Glutamatergic neuron (in vitro differentiated cells): ENCODE measurements around the gene HTRA3. TPM values are rescaled to one million over a fixed set of nuclear protein-coding genes. Genes with fewer than 3 reads are reported as not detected.
"Not testable (repeated sequence)": the region's sequence is repeated elsewhere in the genome, so short reads cannot be mapped to it uniquely, and the experiment has no call there.

Source experiments
- DNase-seq: peaks from one replicate; pipeline ENCODE4 v3.0.0; 2022
- H3K27ac Mint-ChIP-seq: one replicate; pipeline ENCODE4 v1.8.0; 2020; ENCODE audit warnings: mild to moderate bottlenecking, mixed read lengths, inconsistent platforms; ENCODE audit not compliant: unreplicated experiment
- H3K27me3 Mint-ChIP-seq: one replicate; pipeline ENCODE4 v1.8.0; 2020; ENCODE audit warnings: mild to moderate bottlenecking, moderate library complexity, mixed read lengths, inconsistent platforms; ENCODE audit not compliant: unreplicated experiment
- H3K36me3 Mint-ChIP-seq: one replicate; pipeline ENCODE4 v1.8.0; 2020; ENCODE audit warnings: mild to moderate bottlenecking, mixed read lengths, inconsistent platforms; ENCODE audit not compliant: unreplicated experiment
- H3K4me1 Mint-ChIP-seq: one replicate; pipeline ENCODE4 v1.8.0; 2020; ENCODE audit warnings: mild to moderate bottlenecking, low read depth, mixed read lengths, inconsistent platforms; ENCODE audit not compliant: unreplicated experiment
- H3K4me3 Mint-ChIP-seq: one replicate; pipeline ENCODE4 v1.8.0; 2020; ENCODE audit warnings: mild to moderate bottlenecking, mixed read lengths, inconsistent platforms; ENCODE audit not compliant: unreplicated experiment
- H3K9me3 Mint-ChIP-seq: one replicate; pipeline ENCODE4 v1.8.0; 2020; ENCODE audit warnings: mild to moderate bottlenecking, moderate library complexity, mixed read lengths, inconsistent platforms; ENCODE audit not compliant: unreplicated experiment
- total RNA-seq: library from RNA; stranded (reverse); fragmentation: NEBNext Ultra II Directional; extraction: Animal tissue kit (Norgen Biotek cat#: 25700); gene quantifications from one replicate; pipeline ENCODE4 v1.2.1, GENCODE V29; 2021; ENCODE audit not compliant: unreplicated experiment
- TF ChIP-seq, protein P1 (sequence below): fragments of 200-600 bp; sonication (generic); IDR thresholded peaks from one replicate; pipeline ENCODE4 v1.5.0; 2021; ENCODE audit not compliant: partially characterized antibody, unreplicated experiment

Gene HTRA3
- total RNA-seq, 1 donor from 2014 or later = 0.64 TPM

DNA sequence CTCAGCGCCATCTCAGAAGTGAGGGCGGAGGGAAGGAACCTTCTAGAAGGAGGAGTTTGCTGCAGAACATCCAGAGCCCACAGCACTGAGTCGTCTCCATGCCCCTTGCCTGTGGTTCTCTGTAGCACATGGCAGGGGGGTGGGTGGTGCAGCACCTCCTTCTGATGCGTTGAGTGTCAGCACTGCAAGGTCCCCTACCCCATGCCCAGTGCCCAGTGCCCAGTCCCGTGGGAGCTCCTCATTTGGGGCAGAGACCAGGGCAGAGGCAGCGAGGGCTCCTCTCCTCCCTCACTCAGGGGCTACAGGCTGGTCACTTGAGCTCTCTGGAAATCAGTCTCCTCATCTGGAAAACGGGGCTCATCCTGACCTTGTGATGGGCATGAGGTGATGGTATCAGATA, 78.1 kb downstream of the HTRA3 start:
- peaks cover 5% of the 10 kb centered on the region for H3K36me3 Mint-ChIP-seq
- no peak overlapping the region for H3K27ac Mint-ChIP-seq
- TF ChIP-seq, protein P1, sequence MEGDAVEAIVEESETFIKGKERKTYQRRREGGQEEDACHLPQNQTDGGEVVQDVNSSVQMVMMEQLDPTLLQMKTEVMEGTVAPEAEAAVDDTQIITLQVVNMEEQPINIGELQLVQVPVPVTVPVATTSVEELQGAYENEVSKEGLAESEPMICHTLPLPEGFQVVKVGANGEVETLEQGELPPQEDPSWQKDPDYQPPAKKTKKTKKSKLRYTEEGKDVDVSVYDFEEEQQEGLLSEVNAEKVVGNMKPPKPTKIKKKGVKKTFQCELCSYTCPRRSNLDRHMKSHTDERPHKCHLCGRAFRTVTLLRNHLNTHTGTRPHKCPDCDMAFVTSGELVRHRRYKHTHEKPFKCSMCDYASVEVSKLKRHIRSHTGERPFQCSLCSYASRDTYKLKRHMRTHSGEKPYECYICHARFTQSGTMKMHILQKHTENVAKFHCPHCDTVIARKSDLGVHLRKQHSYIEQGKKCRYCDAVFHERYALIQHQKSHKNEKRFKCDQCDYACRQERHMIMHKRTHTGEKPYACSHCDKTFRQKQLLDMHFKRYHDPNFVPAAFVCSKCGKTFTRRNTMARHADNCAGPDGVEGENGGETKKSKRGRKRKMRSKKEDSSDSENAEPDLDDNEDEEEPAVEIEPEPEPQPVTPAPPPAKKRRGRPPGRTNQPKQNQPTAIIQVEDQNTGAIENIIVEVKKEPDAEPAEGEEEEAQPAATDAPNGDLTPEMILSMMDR = no peak
- H3K27me3 Mint-ChIP-seq = peaks cover 2% of the 10 kb centered on the region
- no peak overlapping the region for H3K4me3 Mint-ChIP-seq
- H3K9me3 Mint-ChIP-seq = no peaks in the 10 kb centered on the region
- no peaks in the 10 kb centered on the region for H3K4me1 Mint-ChIP-seq
- no peak for DNase-seq

GRCh38 chr4:8348071-8348470, 78.5 kb downstream of the HTRA3 start:
- DNase-seq = no peak
- no peaks in the 10 kb centered on the region for H3K9me3 Mint-ChIP-seq
- H3K27me3 Mint-ChIP-seq = peaks cover 2% of the 10 kb centered on the region
- no peak overlapping the region for H3K4me3 Mint-ChIP-seq
- peaks cover 5% of the 10 kb centered on the region for H3K36me3 Mint-ChIP-seq
- H3K27ac Mint-ChIP-seq = no peak overlapping the region
- H3K4me1 Mint-ChIP-seq = no peaks in the 10 kb centered on the region
- TF ChIP-seq, protein P1 = no peak

DNA sequence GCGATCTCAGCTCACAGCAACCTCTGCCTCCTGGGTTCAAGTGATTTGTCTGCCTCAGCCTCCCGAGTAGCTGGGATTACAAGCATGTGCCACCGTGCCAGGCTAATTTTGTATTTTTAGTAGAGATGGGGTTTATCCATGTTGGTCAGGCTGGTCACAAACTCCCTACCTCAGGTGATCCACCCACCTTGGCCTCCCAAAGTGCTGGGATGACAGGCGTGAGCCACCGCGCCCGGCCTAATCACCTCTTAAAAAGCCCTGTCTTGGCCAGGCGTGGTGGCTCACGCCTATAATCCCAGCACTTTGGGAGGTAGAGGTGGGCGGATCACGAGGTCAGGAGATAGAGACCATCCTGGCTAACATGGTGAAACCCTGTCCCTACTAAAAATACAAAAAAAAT, 79.7 kb downstream of the HTRA3 start:
- not testable (repeated sequence) for H3K36me3 Mint-ChIP-seq, H3K9me3 Mint-ChIP-seq, H3K27ac Mint-ChIP-seq, H3K4me1 Mint-ChIP-seq, DNase-seq, H3K4me3 Mint-ChIP-seq, H3K27me3 Mint-ChIP-seq

GRCh38 chr4:8349664-8350236, 80.2 kb downstream of the HTRA3 start:
- no peaks in the 10 kb centered on the region for H3K9me3 Mint-ChIP-seq
- H3K36me3 Mint-ChIP-seq = peaks cover 7% of the 10 kb centered on the region
- no peak overlapping the region for H3K4me3 Mint-ChIP-seq
- H3K27ac Mint-ChIP-seq = no peak overlapping the region
- no peaks in the 10 kb centered on the region for H3K4me1 Mint-ChIP-seq
- H3K27me3 Mint-ChIP-seq = peaks cover 2% of the 10 kb centered on the region
- TF ChIP-seq, protein P1 = no peak
- no peak for DNase-seq

DNA sequence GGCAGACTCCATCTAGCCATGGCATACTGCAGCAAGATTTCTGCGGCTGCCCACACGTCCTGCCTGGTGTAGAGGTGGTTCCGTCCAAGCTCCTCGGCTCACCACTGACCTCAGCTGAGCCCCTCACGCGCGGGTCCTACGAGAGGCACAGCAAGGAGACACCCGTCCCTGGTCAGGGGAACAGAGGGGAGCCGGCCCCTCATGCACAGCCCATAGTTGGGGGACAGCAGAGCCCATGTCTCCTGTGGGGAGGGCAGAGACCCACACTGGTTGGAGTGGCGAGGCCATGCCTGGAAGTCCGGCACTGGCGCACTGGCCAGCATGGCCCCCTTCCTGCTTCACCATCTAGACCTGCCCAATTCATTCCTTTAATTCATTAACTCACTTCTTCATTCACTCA, 80.8 kb downstream of the HTRA3 start:
- peaks cover 6% of the 10 kb centered on the region for H3K36me3 Mint-ChIP-seq

More for the DNA sequence above, 80.8 kb downstream of the HTRA3 start:
- TF ChIP-seq, protein P1 = no peak
- H3K9me3 Mint-ChIP-seq = no peaks in the 10 kb centered on the region
- H3K27me3 Mint-ChIP-seq = peaks cover 2% of the 10 kb centered on the region
- no peak overlapping the region for H3K27ac Mint-ChIP-seq
- DNase-seq = peak; percentile 10
- H3K4me3 Mint-ChIP-seq = no peak overlapping the region
- H3K4me1 Mint-ChIP-seq = no peaks in the 10 kb centered on the region
